Epidermal melanocyte (primary cell): ENCODE data around the gene DCC.

Experiments
- DNase-seq: peaks from one replicate; pipeline ENCODE4 v3.0.0; 2011; ENCODE audit warnings: low spot score; ENCODE audit not compliant: insufficient read length

Gene DCC

GRCh38 chr18:52685316-52685715, 345.3 kb downstream of the DCC start:
- DNase-seq, result no peak

- DNase-seq, result no peak
Measured at GRCh38 chr18:52691841-52692240, 351.8 kb downstream of the DCC start.

GRCh38 chr18:52694804-52695203, 354.8 kb downstream of the DCC start:
- no peak for DNase-seq

GRCh38 chr18:52700116-52700515, 360.1 kb downstream of the DCC start:
- DNase-seq, result no peak

GRCh38 chr18:52700816-52701215, 360.8 kb downstream of the DCC start:
- DNase-seq, result no peak

GRCh38 chr18:52701219-52701935, 361.4 kb downstream of the DCC start:
- DNase-seq, result no peak

- DNase-seq, result no peak
Measured at GRCh38 chr18:52715421-52715820, 375.4 kb downstream of the DCC start.

- no peak for DNase-seq
Measured at GRCh38 chr18:52715991-52716390, 376.0 kb downstream of the DCC start.

GRCh38 chr18:52716973-52717372, 377.0 kb downstream of the DCC start:
- no peak for DNase-seq

GRCh38 chr18:52722904-52723303, 382.9 kb downstream of the DCC start:
- no peak for DNase-seq

GRCh38 chr18:52723550-52723970, 383.6 kb downstream of the DCC start:
- no peak for DNase-seq

- no peak for DNase-seq
Measured at GRCh38 chr18:52730972-52731619, 391.1 kb downstream of the DCC start.

GRCh38 chr18:52738946-52739345, 398.9 kb downstream of the DCC start:
- no peak for DNase-seq

- DNase-seq, result no peak
Measured at GRCh38 chr18:52746986-52747385, 407.0 kb downstream of the DCC start.

GRCh38 chr18:52747869-52748268, 407.9 kb downstream of the DCC start:
- no peak for DNase-seq

GRCh38 chr18:52748343-52748742, 408.3 kb downstream of the DCC start:
- DNase-seq, result no peak

GRCh38 chr18:52749542-52749941, 409.5 kb downstream of the DCC start:
- no peak for DNase-seq

- DNase-seq, result no peak
Measured at GRCh38 chr18:52750995-52751394, 411.0 kb downstream of the DCC start.

GRCh38 chr18:52764316-52764715, 424.3 kb downstream of the DCC start:
- DNase-seq, result no peak

- no peak for DNase-seq
Measured at GRCh38 chr18:52766002-52766545, 426.1 kb downstream of the DCC start.

- DNase-seq, result no peak
Measured at GRCh38 chr18:52781113-52781512, 441.1 kb downstream of the DCC start.

GRCh38 chr18:52791321-52791720, 451.3 kb downstream of the DCC start:
- no peak for DNase-seq

GRCh38 chr18:52812834-52813233, 472.8 kb downstream of the DCC start:
- no peak for DNase-seq
